Measurements from ENCODE around the gene ROMO1.

DNA sequence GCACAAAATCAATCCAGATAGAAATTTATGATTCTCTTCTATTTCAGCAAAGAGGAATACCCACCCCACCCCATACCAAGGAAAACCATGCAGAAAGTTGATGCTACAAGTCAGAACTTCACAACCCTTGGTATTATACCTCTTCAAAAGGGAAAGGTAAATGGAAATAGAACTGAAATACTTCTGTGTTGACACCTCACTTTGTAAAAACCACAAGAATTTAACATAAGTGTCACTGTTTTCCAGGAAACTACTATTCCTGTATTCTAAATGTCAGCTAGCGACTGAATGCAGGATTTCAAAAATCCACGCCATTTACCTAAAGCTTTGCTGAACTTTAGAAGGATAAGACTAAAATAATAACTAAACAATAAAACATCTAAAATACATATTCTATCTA lies 38.2 kb upstream of the ROMO1 start:
- TF ChIP-seq, protein P1, sequence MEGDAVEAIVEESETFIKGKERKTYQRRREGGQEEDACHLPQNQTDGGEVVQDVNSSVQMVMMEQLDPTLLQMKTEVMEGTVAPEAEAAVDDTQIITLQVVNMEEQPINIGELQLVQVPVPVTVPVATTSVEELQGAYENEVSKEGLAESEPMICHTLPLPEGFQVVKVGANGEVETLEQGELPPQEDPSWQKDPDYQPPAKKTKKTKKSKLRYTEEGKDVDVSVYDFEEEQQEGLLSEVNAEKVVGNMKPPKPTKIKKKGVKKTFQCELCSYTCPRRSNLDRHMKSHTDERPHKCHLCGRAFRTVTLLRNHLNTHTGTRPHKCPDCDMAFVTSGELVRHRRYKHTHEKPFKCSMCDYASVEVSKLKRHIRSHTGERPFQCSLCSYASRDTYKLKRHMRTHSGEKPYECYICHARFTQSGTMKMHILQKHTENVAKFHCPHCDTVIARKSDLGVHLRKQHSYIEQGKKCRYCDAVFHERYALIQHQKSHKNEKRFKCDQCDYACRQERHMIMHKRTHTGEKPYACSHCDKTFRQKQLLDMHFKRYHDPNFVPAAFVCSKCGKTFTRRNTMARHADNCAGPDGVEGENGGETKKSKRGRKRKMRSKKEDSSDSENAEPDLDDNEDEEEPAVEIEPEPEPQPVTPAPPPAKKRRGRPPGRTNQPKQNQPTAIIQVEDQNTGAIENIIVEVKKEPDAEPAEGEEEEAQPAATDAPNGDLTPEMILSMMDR (IDR thresholded peaks at IDR 0.05): no peak
- no peak for TF ChIP-seq POLR2A (IDR thresholded peaks at IDR 0.05)

Data from prostate gland (tissue), 2 donors.